Kidney (tissue), 14 donors: ENCODE data around the gene RBMS3. TPM values are rescaled to one million over a fixed set of nuclear protein-coding genes. Genes with fewer than 3 reads are reported as not detected.

ENCODE experiments used
- DNase-seq, 5 donors: peaks; one replicate each; pipeline ENCODE4 v3.0.0-alpha.2; 2013 to 2020
- FAIRE-seq: peaks from 2 replicates; lab custom pipeline; 2012; peaks lifted over from hg19 to GRCh38; lab: Jason Lieb, UNC
- H3K27ac ChIP-seq, 2 donors: one replicate each; pipeline ENCODE4 v1.7.0; 2013; ENCODE audit warnings: low read depth in 2 of 2, low read length in 2 of 2, inconsistent platforms in 1 of 2
- H3K27me3 ChIP-seq: one replicate; pipeline ENCODE4 v1.7.1; 2013; ENCODE audit warnings: low read length, inconsistent platforms; ENCODE audit not compliant: control insufficient read depth, insufficient read depth
- H3K36me3 ChIP-seq, 3 donors: one replicate each; pipeline versions ENCODE4 v1.7.0 to v1.7.1; 2013; ENCODE audit warnings: low read length in 3 of 3, control low read depth in 1 of 3, inconsistent platforms in 1 of 3; ENCODE audit not compliant: insufficient read depth in 3 of 3, control insufficient read depth in 2 of 3
- H3K4me1 ChIP-seq, 3 donors: one replicate each; pipeline versions ENCODE4 v1.7.0 to v1.7.1; 2013; ENCODE audit warnings: low read length in 3 of 3, inconsistent platforms in 1 of 3, low read depth in 1 of 3; ENCODE audit not compliant: control insufficient read depth in 2 of 3, insufficient read depth in 2 of 3
- H3K4me3 ChIP-seq, 3 donors: one replicate each; pipeline versions ENCODE4 v1.7.0 to v1.8.1; 2013; ENCODE audit warnings: low read length in 3 of 3, control low read depth in 1 of 3, inconsistent platforms in 1 of 3
- H3K9ac ChIP-seq, 3 donors: one replicate each; pipeline versions ENCODE4 v1.7.0 to v1.7.1; 2013; ENCODE audit warnings: low read length in 3 of 3, control low read depth in 1 of 3, inconsistent platforms in 1 of 3
- H3K9me3 ChIP-seq, 3 donors: one replicate each; pipeline versions ENCODE4 v1.7.0 to v1.7.1; 2013; ENCODE audit warnings: low read length in 3 of 3, control low read depth in 1 of 3, inconsistent platforms in 1 of 3; ENCODE audit not compliant: control insufficient read depth in 2 of 3, insufficient read depth in 1 of 3
- intact Hi-C: fragments of 100-400 bp; cut with DNase I; formaldehyde crosslinking; loops from one replicate; pipeline ENCODE4 v1.11.1; 2022
- polyA plus RNA-seq: library from polyadenylated mRNA; stranded (reverse); fragments of 350-450 nt; fragmentation: Illumina TruSeq; extraction: RNeasy Lipid Tissue Mini Kit (QIAGEN cat#74804); gene quantifications from one replicate; pipeline ENCODE4 v1.2.3, GENCODE V29; 2014; ENCODE audit warnings: low read depth, low replicate concordance; ENCODE audit not compliant: insufficient read depth
- total RNA-seq: library from RNA; stranded (reverse); fragmentation: NEBNext Ultra II Directional; extraction: Animal tissue kit (Norgen Biotek cat#: 25700); gene quantifications from one replicate; pipeline ENCODE4 v1.2.1, GENCODE V29; 2021
- TF ChIP-seq, protein P1 (sequence below): IDR thresholded peaks from 3 replicates; pipeline ENCODE4 v1.5.1; 2012; ENCODE audit warnings: mild to moderate bottlenecking, moderate library complexity, borderline replicate concordance; ENCODE audit not compliant: insufficient read depth; ENCODE audit errors: extremely low read depth
- donor health status: control.
- donor health status: control.
- donor health status: control.
- donor health status: control.
- donor health status: control.
- donor health status: DM: yes; HTN: yes; CAD: no.
- donor health status: Normal renal cell carcinoma (clear cell type).

The RBMS3 gene
- total and polyA plus RNA-seq, 2 donors from 2014 or later: 3.2 to 48.8 TPM

- H3K4me3 ChIP-seq: no peak overlapping the region
- no peaks in the 10 kb centered on the region for H3K36me3 ChIP-seq
- DNase-seq: no peak
- no peak for FAIRE-seq
- H3K9ac ChIP-seq: no peak overlapping the region
- no peaks in the 10 kb centered on the region for H3K9me3 ChIP-seq
- H3K27ac ChIP-seq: no peak overlapping the region
- TF ChIP-seq, protein P1, sequence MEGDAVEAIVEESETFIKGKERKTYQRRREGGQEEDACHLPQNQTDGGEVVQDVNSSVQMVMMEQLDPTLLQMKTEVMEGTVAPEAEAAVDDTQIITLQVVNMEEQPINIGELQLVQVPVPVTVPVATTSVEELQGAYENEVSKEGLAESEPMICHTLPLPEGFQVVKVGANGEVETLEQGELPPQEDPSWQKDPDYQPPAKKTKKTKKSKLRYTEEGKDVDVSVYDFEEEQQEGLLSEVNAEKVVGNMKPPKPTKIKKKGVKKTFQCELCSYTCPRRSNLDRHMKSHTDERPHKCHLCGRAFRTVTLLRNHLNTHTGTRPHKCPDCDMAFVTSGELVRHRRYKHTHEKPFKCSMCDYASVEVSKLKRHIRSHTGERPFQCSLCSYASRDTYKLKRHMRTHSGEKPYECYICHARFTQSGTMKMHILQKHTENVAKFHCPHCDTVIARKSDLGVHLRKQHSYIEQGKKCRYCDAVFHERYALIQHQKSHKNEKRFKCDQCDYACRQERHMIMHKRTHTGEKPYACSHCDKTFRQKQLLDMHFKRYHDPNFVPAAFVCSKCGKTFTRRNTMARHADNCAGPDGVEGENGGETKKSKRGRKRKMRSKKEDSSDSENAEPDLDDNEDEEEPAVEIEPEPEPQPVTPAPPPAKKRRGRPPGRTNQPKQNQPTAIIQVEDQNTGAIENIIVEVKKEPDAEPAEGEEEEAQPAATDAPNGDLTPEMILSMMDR: no peak
- intact Hi-C loops: no loop called here
- no peaks in the 10 kb centered on the region for H3K27me3 ChIP-seq
- H3K4me1 ChIP-seq: no peaks in the 10 kb centered on the region
Measured at GRCh38 chr3:29267226-29267625, 13.6 kb upstream of the RBMS3 start.

- Histone ChIP-seq H3K9me3 (no peaks in the 10 kb centered on the region), H3K27me3 (no peaks in the 10 kb centered on the region), H3K9ac (no peak overlapping the region), H3K4me1 (no peaks in the 10 kb centered on the region), H3K36me3 (no peaks in the 10 kb centered on the region), H3K27ac (no peak overlapping the region), H3K4me3 (no peak overlapping the region)
- FAIRE-seq: no peak
- intact Hi-C loops: no loop called here
- TF ChIP-seq, protein P1: no peak
- DNase-seq: no peak
Measured at GRCh38 chr3:29268651-29269050, 12.2 kb upstream of the RBMS3 start.

GRCh38 chr3:29270752-29271151 is 10.1 kb upstream of the RBMS3 start:
- H3K27ac ChIP-seq: no peak overlapping the region
- DNase-seq (no peak), FAIRE-seq (no peak)
- H3K36me3 ChIP-seq: no peaks in the 10 kb centered on the region
- no peaks in the 10 kb centered on the region for H3K9me3 ChIP-seq
- H3K4me3 ChIP-seq: no peak overlapping the region
- no peaks in the 10 kb centered on the region for H3K27me3 ChIP-seq
- TF ChIP-seq, protein P1: no peak
- intact Hi-C loops: no loop called here
- no peak overlapping the region for H3K9ac ChIP-seq
- no peaks in the 10 kb centered on the region for H3K4me1 ChIP-seq

DNA sequence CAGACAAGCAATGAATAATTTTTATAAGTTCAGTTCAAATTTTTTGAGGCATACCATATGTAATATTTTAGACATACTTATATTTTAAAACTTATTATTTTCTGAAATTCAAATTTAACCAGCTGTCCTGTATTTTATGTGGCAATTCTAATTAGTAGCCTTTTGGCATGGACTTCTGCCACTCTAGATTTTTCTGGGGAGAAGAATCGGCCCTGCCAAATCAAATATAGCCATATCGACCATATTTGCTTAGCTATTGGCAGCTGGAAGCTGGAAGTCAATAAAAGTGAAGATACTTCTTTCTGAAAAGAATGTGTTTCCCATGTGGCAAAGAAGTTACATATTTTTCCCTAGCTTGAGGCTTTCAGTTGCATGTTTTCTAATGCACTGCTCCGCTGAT is 9.4 kb upstream of the RBMS3 start:
- TF ChIP-seq, protein P1: no peak

More for the DNA sequence above, 9.4 kb upstream of the RBMS3 start:
- intact Hi-C loops: no loop called here
- Histone ChIP-seq H3K4me1 (no peaks in the 10 kb centered on the region), H3K4me3 (no peak overlapping the region), H3K36me3 (no peaks in the 10 kb centered on the region), H3K9me3 (no peaks in the 10 kb centered on the region), H3K9ac (no peak overlapping the region), H3K27me3 (no peaks in the 10 kb centered on the region), H3K27ac (no peak overlapping the region)
- DNase-seq (no peak), FAIRE-seq (no peak)
